ENCODE data around the gene RSRC1. TPM values are rescaled to one million over a fixed set of nuclear protein-coding genes. Genes with fewer than 3 reads are reported as not detected.

The RSRC1 gene
- total RNA-seq, 1 experiment from 2014 or later: 35.8 TPM

GRCh38 chr3:158249183-158249582 lies 139.3 kb downstream of the RSRC1 start:
- Mint-ChIP-seq H3K9me3 (ENCODE audit: unreplicated experiment) (peaks cover 22% of the 10 kb centered on the region), H3K36me3 (ENCODE audit: insufficient read depth, unreplicated experiment) (no peaks in the 10 kb centered on the region), H3K4me1 (ENCODE audit: insufficient read depth, unreplicated experiment) (no peaks in the 10 kb centered on the region), H3K27me3 (ENCODE audit: insufficient read depth, unreplicated experiment) (no peaks in the 10 kb centered on the region), H3K27ac (ENCODE audit: low read depth, unreplicated experiment) (no peak overlapping the region), H3K4me3 (ENCODE audit: unreplicated experiment) (no peak overlapping the region)
- ChIA-PET CTCF (no interaction called here), POLR2A (no interaction called here)
- no TSS peak for BruUV-seq (replicated peaks)
- intact Hi-C loops (cut with micrococcal nuclease): no loop called here
- no peak for TF ChIP-seq CTCF (IDR thresholded peaks at IDR 0.05; ENCODE audit: unreplicated experiment)
- no peak for DNase-seq (ENCODE audit: unreplicated experiment)

DNA sequence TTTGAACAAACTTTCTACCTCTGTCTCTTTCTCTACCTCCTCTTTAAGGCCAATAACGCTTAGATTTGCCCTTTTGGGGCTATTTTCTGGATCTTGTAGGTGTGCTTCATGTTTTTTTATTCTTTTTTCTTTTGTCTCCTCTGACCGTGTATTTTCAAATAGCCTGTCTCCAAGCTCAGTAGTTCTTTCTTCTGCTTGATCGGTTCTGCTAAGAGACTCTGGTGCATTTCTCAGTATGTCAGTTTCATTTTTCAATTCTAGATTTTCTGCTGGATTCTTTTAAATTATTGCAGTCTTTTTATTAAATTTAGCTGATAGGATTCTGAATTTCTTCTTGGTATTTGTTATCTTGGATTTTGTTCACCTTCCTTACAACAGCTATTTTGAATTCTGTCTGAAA lies 148.7 kb downstream of the RSRC1 start:
- Mint-ChIP-seq H3K9me3 (ENCODE audit: unreplicated experiment) (peaks cover 12% of the 10 kb centered on the region), H3K4me1 (ENCODE audit: insufficient read depth, unreplicated experiment) (no peaks in the 10 kb centered on the region), H3K4me3 (ENCODE audit: unreplicated experiment) (no peak overlapping the region), H3K36me3 (ENCODE audit: insufficient read depth, unreplicated experiment) (no peaks in the 10 kb centered on the region), H3K27ac (ENCODE audit: low read depth, unreplicated experiment) (no peak overlapping the region), H3K27me3 (ENCODE audit: insufficient read depth, unreplicated experiment) (no peaks in the 10 kb centered on the region)
- POLR2A ChIA-PET: no interaction called here
- BruUV-seq (replicated peaks): no TSS peak
- no peak for TF ChIP-seq CTCF (IDR thresholded peaks at IDR 0.05; ENCODE audit: unreplicated experiment)
- DNase-seq (ENCODE audit: unreplicated experiment): no peak
- intact Hi-C loops (cut with micrococcal nuclease): no loop called here
- CTCF ChIA-PET: interaction anchor here (0.6 to 0.7 kb wide), 2 partner anchors 537 to 651 kb away, joined by 3 read pairs; no protein-coding TSS in a partner anchor

- Mint-ChIP-seq H3K27ac (ENCODE audit: low read depth, unreplicated experiment) (no peak overlapping the region), H3K36me3 (ENCODE audit: insufficient read depth, unreplicated experiment) (no peaks in the 10 kb centered on the region), H3K27me3 (ENCODE audit: insufficient read depth, unreplicated experiment) (no peaks in the 10 kb centered on the region), H3K9me3 (ENCODE audit: unreplicated experiment) (peaks cover 12% of the 10 kb centered on the region), H3K4me1 (ENCODE audit: insufficient read depth, unreplicated experiment) (no peaks in the 10 kb centered on the region), H3K4me3 (ENCODE audit: unreplicated experiment) (no peak overlapping the region)
- ChIA-PET CTCF (interaction anchor here (0.7 to 1.2 kb wide), 4 partner anchors 12 to 653 kb away, joined by 3 to 4 read pairs (median 3); no protein-coding TSS in a partner anchor), POLR2A (interaction anchor here (0.7 kb wide), 1 partner anchor 27 kb away, joined by 3 read pairs; no protein-coding TSS in a partner anchor)
- intact Hi-C loops (cut with micrococcal nuclease): no loop called here
- no TSS peak for BruUV-seq (replicated peaks)
- peak; percentile 9 for DNase-seq (ENCODE audit: unreplicated experiment)
- TF ChIP-seq CTCF (IDR thresholded peaks at IDR 0.05; ENCODE audit: unreplicated experiment): no peak
Measured at GRCh38 chr3:158260392-158260791, 150.5 kb downstream of the RSRC1 start.

- H3K27me3 Mint-ChIP-seq (ENCODE audit: insufficient read depth, unreplicated experiment): no peaks in the 10 kb centered on the region
- TF ChIP-seq CTCF (IDR thresholded peaks at IDR 0.05; ENCODE audit: unreplicated experiment): no peak
- no peak overlapping the region for H3K27ac Mint-ChIP-seq (ENCODE audit: low read depth, unreplicated experiment)
- no peak for DNase-seq (ENCODE audit: unreplicated experiment)
- intact Hi-C loops (cut with micrococcal nuclease): no loop called here
- H3K36me3 Mint-ChIP-seq (ENCODE audit: insufficient read depth, unreplicated experiment): no peaks in the 10 kb centered on the region
- H3K9me3 Mint-ChIP-seq (ENCODE audit: unreplicated experiment): peaks cover 12% of the 10 kb centered on the region
- H3K4me1 Mint-ChIP-seq (ENCODE audit: insufficient read depth, unreplicated experiment): no peaks in the 10 kb centered on the region
- CTCF ChIA-PET: interaction anchor here (0.6 to 1.1 kb wide), 3 partner anchors 15 to 47 kb away, joined by 3 read pairs; no protein-coding TSS in a partner anchor
- POLR2A ChIA-PET: no interaction called here
- no TSS peak for BruUV-seq (replicated peaks)
- no peak overlapping the region for H3K4me3 Mint-ChIP-seq (ENCODE audit: unreplicated experiment)
Measured at GRCh38 chr3:158261371-158261991, 151.6 kb downstream of the RSRC1 start.
